Measurements from ENCODE around the gene NPEPPS.
"Not testable (repeated sequence)": the region's sequence is repeated elsewhere in the genome, so short reads cannot be mapped to it uniquely, and the experiment has no call there.

Gene NPEPPS

GRCh38 chr17:47561698-47562405 lies 30.9 kb downstream of the NPEPPS start:
- not testable (repeated sequence) for DNase-seq

GRCh38 chr17:47562406-47562705 lies 31.4 kb downstream of the NPEPPS start:
- DNase-seq: not testable (repeated sequence)

- not testable (repeated sequence) for DNase-seq
Measured at GRCh38 chr17:47567261-47567660, 36.4 kb downstream of the NPEPPS start.

- DNase-seq: not testable (repeated sequence)
Measured at GRCh38 chr17:47572561-47572960, 41.7 kb downstream of the NPEPPS start.

- not testable (repeated sequence) for DNase-seq
Measured at GRCh38 chr17:47582416-47582815, 51.5 kb downstream of the NPEPPS start.

GRCh38 chr17:47586378-47587055 lies 55.6 kb downstream of the NPEPPS start:
- not testable (repeated sequence) for DNase-seq

GRCh38 chr17:47593522-47593921 lies 62.6 kb downstream of the NPEPPS start:
- not testable (repeated sequence) for DNase-seq

- no peak for DNase-seq
Measured at GRCh38 chr17:47603830-47604597, 73.1 kb downstream of the NPEPPS start.

- DNase-seq: no peak
Measured at GRCh38 chr17:47604598-47604927, 73.7 kb downstream of the NPEPPS start.

GRCh38 chr17:47605011-47605410 lies 74.1 kb downstream of the NPEPPS start:
- DNase-seq: no peak

- DNase-seq: no peak
Measured at GRCh38 chr17:47607481-47607880, 76.6 kb downstream of the NPEPPS start.

GRCh38 chr17:47611372-47612350 lies 80.8 kb downstream of the NPEPPS start:
- no peak for DNase-seq

GRCh38 chr17:47615766-47616424 lies 85.0 kb downstream of the NPEPPS start:
- DNase-seq: no peak

- no peak for DNase-seq
Measured at GRCh38 chr17:47618410-47618809, 87.5 kb downstream of the NPEPPS start.

GRCh38 chr17:47620503-47621245 lies 89.8 kb downstream of the NPEPPS start:
- DNase-seq: no peak

GRCh38 chr17:47621293-47622179 lies 90.6 kb downstream of the NPEPPS start:
- no peak for DNase-seq

GRCh38 chr17:47622180-47622549 lies 91.3 kb downstream of the NPEPPS start:
- DNase-seq: no peak

GRCh38 chr17:47624727-47625068 lies 93.8 kb downstream of the NPEPPS start:
- no peak for DNase-seq

- DNase-seq: no peak
Measured at GRCh38 chr17:47628014-47628566, 97.2 kb downstream of the NPEPPS start.

GRCh38 chr17:47629826-47630225 lies 98.9 kb downstream of the NPEPPS start:
- no peak for DNase-seq

All from NCI-H510A (cell line).